Upper lobe of right lung (tissue), 1 donor: ENCODE data around the gene VRK2. TPM values are rescaled to one million over a fixed set of nuclear protein-coding genes. Genes with fewer than 3 reads are reported as not detected.
A peak's percentile ranks its signal among the peaks of the same experiment; 100 is the strongest.

Experiments used
- ATAC-seq: fragments of 200-7000 bp; cut with Tn5 transposase; one replicate; pipeline ENCODE4 v1.9.1; 2020; ENCODE audit warnings: mild to moderate bottlenecking, moderate library complexity
- DNase-seq: peaks from one replicate; pipeline ENCODE4 v3.0.0-alpha.2; 2020
- H3K27ac ChIP-seq: fragments of 200-600 bp; one replicate; pipeline ENCODE4 v1.8.0; 2022
- H3K27me3 ChIP-seq: fragments of 200-600 bp; one replicate; pipeline ENCODE4 v1.8.0; 2022; ENCODE audit warnings: mild to moderate bottlenecking
- H3K36me3 ChIP-seq: fragments of 200-600 bp; one replicate; pipeline ENCODE4 v1.8.0; 2022
- H3K4me1 ChIP-seq: fragments of 200-600 bp; one replicate; pipeline ENCODE4 v1.8.0; 2022
- H3K4me3 ChIP-seq: fragments of 200-600 bp; one replicate; pipeline ENCODE4 v1.8.0; 2022; ENCODE audit warnings: mild to moderate bottlenecking
- H3K9me3 ChIP-seq: fragments of 200-600 bp; one replicate; pipeline ENCODE4 v1.8.0; 2022
- intact Hi-C: fragments of 100-400 bp; cut with DNase I; formaldehyde crosslinking; loops from one replicate; pipeline ENCODE4 v1.11.0; 2022
- total RNA-seq: library from RNA; stranded (reverse); fragmentation: NEBNext Ultra II Directional; extraction: Animal tissue kit (Norgen Biotek cat#: 25700); gene quantifications from one replicate; pipeline ENCODE4 v1.2.1, GENCODE V29; 2021
- TF ChIP-seq, protein P1 (sequence below): fragments of 200-600 bp; IDR thresholded peaks from one replicate; pipeline ENCODE4 v1.8.0; 2022; ENCODE audit warnings: antibody characterized with exemption
- donor health status: DM: no; HTN: yes; CAD: no; lungs with severe emphysema.

VRK2 gene
- total RNA-seq, 1 donor from 2014 or later: 23.8 TPM

DNA sequence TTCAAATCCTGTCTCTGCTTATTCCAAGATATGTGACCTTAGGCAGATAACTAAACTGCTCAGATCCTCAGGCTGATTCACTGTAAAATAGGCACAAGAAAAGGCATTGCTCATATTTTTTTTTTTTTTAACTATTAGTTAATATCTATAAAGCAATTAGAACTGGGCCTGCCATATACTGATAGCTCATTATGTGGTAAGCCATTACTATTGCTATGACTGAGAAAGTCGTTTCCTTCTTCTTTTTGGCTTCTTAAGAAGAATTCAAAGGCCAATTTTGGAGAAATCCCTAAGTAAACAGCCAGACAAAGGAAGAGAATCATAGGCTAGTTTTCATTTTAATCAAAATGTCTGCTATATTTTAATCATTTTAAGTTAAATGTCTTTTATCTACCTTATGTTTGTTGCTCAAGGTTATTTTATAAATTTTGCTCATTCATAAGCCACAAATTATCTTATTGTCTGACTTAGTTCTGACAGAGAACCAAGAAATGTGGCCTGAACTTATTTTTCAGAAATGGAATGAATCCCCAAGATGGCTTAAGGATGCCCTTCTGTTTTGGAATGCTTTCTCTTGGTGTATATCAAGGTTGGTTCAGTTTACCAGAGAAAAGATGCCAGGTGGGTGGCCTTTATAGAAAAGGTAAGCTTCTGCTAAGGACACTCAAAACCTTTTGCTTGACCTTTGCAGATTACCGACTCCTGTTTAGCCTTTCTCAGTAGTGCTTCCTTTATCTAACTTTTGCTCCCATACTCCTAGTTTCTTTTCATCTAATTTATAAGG lies 21.3 kb upstream of the VRK2 start:
- no peak for ATAC-seq

DNA sequence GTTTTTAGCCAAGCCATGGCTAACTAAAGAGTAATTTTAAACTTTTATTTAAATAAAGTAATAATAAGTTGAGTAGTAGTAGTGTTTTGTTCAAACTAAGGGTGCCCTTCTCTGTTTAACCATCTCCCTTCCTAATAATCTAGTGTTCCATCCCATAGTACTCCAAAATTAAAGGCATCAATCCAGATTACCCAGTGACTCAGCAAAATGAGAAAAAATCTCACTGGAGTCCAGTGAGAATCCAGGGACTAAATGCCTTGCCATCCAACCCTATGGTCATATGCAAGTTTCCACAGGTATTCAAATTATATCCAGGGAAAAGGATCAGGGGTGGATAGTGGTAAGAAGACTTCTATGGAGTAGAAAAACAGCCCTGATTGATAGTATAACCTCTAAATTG lies 19.6 kb upstream of the VRK2 start:
- Histone ChIP-seq H3K4me3 (no peak overlapping the region), H3K4me1 (no peaks in the 10 kb centered on the region), H3K36me3 (no peaks in the 10 kb centered on the region), H3K9me3 (no peaks in the 10 kb centered on the region), H3K27me3 (no peaks in the 10 kb centered on the region), H3K27ac (no peak overlapping the region)
- intact Hi-C loops: no loop called here
- DNase-seq (no peak), ATAC-seq (no peak)
- TF ChIP-seq, protein P1, sequence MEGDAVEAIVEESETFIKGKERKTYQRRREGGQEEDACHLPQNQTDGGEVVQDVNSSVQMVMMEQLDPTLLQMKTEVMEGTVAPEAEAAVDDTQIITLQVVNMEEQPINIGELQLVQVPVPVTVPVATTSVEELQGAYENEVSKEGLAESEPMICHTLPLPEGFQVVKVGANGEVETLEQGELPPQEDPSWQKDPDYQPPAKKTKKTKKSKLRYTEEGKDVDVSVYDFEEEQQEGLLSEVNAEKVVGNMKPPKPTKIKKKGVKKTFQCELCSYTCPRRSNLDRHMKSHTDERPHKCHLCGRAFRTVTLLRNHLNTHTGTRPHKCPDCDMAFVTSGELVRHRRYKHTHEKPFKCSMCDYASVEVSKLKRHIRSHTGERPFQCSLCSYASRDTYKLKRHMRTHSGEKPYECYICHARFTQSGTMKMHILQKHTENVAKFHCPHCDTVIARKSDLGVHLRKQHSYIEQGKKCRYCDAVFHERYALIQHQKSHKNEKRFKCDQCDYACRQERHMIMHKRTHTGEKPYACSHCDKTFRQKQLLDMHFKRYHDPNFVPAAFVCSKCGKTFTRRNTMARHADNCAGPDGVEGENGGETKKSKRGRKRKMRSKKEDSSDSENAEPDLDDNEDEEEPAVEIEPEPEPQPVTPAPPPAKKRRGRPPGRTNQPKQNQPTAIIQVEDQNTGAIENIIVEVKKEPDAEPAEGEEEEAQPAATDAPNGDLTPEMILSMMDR: no peak

More for the DNA sequence above, 21.3 kb upstream of the VRK2 start:
- TF ChIP-seq, protein P1: no peak
- H3K27me3 ChIP-seq: no peaks in the 10 kb centered on the region
- no peaks in the 10 kb centered on the region for H3K4me1 ChIP-seq
- intact Hi-C loops: no loop called here
- no peaks in the 10 kb centered on the region for H3K36me3 ChIP-seq
- no peak overlapping the region for H3K27ac ChIP-seq
- no peak overlapping the region for H3K4me3 ChIP-seq
- no peak for DNase-seq
- no peaks in the 10 kb centered on the region for H3K9me3 ChIP-seq

DNA sequence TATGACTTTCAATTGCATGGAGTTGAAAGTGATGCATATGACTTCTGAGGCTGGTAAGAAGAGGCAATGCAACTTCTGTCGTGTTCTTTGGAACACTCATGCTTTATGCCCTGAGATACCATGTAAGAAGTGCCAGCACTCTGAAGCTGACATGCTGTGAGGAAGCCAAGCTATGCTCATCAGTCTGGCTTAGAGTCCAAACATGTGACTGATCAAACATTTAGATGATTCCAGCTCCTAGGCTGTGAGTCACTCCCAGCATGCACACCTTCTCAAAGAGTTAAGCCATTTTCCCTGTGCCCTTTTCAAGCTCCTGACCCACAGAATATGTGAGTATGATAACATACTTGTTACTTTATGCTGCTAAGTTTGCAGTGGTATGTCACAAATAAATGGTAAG lies 15.8 kb upstream of the VRK2 start:
- intact Hi-C loops: no loop called here
- no peak for ATAC-seq
- H3K36me3 ChIP-seq: no peaks in the 10 kb centered on the region
- H3K4me1 ChIP-seq: no peaks in the 10 kb centered on the region
- no peak overlapping the region for H3K27ac ChIP-seq
- no peaks in the 10 kb centered on the region for H3K27me3 ChIP-seq
- TF ChIP-seq, protein P1: no peak
- no peak for DNase-seq
- H3K9me3 ChIP-seq: no peaks in the 10 kb centered on the region
- H3K4me3 ChIP-seq: no peak overlapping the region

DNA sequence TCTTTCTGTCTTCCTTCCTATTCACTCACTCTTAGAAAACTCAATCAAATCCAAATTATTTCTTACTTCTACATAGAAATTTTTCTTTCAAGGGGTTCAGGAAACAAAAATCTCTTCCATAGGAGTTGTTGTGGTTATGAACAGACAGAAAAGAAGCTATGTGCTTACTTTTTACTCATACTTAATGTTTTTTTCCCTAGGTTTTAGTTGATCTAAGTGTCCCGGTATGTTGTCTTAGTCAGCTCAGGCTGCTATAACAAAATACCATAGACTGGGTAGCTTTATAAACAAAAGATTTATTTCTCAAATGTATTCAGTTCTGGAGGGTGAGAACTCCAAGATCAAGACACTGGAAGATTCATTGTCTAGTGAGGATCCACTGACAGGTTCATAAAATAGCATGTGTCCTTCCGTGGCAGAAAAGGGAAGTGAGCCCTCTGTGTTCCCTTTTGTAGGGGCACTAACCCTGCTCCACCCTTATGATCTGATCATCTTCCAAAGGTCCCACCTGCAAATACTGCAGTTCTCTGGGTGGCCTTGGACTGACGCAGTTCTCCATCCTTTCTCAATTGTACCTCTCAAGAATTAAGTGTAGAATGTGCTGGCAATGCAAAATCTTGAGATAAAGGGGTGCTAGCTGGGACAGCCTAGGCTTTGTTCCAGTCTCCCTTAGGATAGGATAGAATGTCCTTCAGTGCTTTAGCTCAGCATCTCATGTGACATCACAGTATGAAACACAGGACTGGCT lies 14.4 kb upstream of the VRK2 start:
- Histone ChIP-seq H3K27ac (no peak overlapping the region), H3K27me3 (no peaks in the 10 kb centered on the region), H3K4me1 (no peaks in the 10 kb centered on the region), H3K9me3 (no peaks in the 10 kb centered on the region), H3K36me3 (no peaks in the 10 kb centered on the region), H3K4me3 (no peak overlapping the region)
- intact Hi-C loops: no loop called here
- ATAC-seq: peak; percentile 63
- TF ChIP-seq, protein P1: no peak
- DNase-seq: no peak

DNA sequence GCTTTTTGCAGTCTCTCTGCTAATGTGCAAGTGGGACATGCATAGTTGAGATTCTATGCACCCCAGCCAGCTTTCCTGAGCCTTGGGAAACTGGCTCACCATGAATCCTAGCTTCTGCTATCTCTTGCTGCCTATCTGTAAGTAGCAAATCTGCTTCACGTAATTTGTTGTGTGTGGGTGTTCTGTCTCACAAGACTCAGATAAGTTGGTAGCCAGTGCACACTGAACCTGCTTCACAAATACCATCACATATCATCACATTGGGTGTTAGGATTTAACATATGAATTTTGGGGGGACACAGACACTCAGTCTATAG lies 13.9 kb upstream of the VRK2 start:
- intact Hi-C loops: no loop called here
- Histone ChIP-seq H3K4me1 (no peaks in the 10 kb centered on the region), H3K36me3 (no peaks in the 10 kb centered on the region), H3K9me3 (no peaks in the 10 kb centered on the region), H3K27ac (no peak overlapping the region), H3K4me3 (no peak overlapping the region), H3K27me3 (no peaks in the 10 kb centered on the region)
- TF ChIP-seq, protein P1: no peak
- no peak for ATAC-seq
- no peak for DNase-seq
